Measurements from ENCODE around the gene ZNF385A.

The ZNF385A gene

DNA sequence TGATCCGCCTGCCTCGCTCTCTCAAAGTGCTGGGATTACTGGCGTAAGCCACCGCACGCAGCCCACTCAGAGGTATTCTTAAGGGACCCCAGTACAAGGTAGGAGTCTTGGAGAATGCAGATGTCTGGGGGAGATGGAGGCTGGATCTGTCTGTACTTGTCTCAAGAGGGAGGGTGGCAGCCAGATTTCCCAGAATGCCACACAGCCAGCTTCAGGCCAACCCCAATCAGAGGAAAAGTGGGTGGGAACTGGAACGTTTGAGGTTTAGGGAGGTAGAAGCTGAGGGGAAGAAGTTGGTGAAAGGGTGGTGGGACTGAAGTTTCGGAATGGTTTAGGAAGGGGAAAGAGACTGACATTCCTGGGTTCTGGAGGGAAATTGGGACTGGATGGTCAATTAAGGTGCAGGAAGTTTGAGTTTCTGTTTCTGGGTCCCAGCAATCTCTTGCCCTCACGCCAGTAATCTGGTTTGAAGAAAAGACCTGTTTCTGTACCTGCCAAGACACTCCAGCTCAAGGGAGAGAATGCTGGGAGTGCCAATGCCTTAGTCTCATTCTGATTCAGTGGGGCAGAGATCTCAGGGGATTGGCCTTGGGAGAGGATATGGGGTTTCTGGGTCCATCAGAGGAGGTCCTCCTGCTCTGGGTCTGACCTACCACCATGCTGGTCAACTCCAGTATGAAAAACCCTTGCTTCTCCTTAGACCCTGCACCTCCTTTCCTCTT, 8.1 kb upstream of the ZNF385A start:
- DNase-seq (ENCODE audit: low read depth), result no peak

DNA sequence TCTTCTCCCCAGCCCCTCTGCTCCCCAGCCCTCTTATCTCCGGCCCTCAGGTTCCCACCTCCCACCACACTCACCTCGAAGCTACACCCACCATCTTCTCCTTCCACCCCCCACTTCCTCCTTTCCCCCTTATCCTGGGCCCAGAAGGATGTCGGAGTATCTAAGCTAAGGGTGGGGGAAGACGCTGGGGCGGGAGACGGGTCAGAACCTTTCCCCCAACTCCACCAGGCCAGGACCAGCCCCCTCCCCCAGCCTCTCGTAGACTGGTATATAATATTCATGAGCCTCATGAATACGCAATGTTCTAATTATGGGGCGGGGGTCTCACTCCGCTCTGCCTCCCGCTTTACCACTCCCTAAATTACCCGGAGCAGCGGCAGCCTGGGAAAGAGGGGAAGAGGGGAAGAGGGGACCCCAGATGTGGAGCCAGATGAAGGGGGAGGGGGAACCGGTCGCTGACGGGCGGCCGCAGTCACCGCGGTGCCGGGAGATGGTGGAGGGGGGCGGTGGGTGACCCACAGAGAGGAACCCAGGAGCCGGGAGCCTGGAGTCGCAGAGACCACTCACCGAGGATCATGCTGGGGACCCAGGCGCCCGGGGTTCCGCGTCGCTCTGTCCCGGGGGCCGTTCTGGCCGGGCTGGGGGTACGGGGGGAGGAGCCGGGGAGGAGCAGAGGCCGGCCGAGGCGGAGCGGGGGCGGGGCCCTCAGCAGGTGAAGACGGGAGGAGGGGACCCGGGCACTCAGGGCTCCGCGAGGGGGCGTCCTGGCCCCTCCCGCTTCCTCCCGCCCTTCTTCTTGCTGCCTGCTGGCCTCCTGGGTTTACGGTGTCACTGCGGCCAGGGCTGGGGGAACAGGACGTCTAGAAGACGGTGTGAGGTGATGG, 6.4 kb upstream of the ZNF385A start:
- peak; percentile 41 for DNase-seq (ENCODE audit: low read depth)

DNA sequence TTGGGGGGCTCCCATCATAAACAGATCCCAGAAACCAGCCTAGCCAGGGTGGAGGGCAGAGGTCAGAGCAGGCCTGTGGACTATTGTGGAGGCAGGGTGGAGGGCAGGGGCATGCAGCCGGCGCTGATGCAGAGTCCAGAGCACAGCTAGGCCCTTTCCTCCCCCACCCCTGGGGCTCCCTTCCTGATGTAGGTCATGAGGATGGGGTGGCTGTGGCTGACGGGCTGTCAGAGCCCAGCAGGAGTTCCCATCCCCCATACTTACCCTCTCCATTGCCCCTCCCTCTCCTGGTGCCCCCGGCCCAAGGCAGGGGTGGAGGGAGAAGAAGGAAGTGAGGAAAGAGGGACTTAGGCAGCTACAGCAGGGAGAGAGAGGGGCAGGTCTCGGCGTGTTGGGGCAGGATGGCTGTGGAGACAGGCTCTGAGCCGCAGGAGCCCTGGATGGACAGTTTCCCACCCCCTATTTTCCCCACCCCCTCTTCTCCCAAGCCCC, 5.7 kb upstream of the ZNF385A start:
- DNase-seq (ENCODE audit: low read depth), result no peak

DNA sequence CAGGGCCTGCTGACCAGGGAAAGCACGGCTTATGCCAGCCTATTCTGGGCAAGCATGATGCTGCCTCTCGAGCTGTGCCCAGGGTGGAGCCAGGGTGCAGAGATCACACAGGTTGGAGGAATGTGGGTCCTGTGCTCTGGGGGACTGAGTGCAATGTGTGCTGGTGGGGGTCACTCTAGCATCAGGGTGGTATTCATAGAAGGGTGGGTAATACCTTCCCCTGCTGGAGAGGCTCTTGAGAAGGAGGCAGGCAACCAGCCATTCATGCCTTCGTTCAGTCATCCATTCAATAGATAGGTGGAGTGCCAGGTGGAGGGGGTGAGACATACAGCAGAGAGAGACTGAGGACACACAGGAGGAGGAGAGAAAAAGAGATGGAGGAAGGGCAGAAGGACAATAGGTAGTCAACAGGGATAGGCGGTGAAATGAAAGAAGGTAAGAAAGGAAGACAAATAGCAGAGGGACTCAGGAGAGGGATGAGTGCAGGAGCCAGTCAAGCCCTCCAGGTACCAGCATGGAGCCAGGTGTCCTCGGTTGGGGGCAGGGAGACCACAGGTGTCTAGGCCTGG, 5.2 kb upstream of the ZNF385A start:
- no peak for DNase-seq (ENCODE audit: low read depth)

DNA sequence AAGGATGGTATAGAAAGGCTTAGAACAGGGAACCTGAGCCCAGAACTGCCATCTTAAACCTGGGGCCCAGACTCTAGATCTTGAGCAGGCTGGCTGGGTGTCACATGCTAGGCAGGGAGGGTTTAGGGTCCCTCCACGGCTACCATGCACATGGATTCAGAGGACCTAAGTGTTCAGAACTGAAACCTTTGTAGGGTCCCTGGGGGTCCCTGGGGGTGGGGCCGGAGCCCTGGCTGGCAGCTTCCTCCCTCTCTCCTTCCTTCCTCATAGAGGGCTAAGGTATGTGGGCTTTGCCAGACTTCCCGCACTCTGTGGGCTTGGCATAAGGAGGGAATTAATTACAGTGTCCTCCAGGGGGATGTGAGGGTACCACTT, 4.6 kb upstream of the ZNF385A start:
- no peak for DNase-seq (ENCODE audit: low read depth)

DNA sequence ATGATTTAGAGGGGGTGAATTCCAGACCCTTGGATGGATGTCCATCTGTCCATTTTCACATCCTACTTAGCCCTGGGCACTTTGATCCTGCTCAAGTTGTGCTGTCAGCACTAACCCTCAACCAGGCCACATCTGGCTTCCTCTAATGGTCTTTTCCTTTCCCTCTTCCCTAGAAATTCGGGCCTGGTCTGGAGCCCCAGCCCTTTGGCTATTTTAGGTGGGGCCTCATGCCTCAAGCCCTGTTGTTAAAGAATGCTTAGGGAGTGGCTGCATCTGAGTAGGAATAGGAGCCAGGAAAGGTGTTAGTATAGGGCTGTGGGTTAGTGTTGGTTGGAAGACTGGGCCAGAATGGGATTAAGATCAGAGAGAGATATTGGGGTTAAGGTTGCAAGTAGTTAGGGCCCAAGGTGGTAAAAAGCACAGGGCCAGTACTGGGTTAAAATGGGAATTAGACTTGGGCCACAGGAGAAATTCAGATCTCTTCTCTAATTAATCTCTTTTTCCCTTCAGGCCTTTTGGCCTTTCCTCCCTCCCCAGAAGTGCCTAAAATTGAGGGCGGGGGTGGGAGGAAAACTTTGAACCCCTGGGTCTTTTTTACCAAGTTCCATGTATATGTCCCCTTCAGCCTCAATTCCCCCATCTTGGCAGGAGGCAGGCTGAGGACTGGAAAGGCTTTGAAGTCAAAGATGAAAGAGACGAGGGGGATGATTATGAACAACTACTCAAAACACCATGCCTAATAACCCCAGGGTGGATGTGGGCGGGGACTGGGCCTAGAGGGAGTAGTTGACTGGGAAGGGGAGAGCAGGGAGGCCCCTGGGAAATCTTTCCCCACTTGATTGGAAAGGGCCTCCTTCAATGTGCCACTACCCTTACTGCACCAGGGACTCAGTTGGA, 4.0 kb upstream of the ZNF385A start:
- DNase-seq (ENCODE audit: low read depth), result no peak

DNA sequence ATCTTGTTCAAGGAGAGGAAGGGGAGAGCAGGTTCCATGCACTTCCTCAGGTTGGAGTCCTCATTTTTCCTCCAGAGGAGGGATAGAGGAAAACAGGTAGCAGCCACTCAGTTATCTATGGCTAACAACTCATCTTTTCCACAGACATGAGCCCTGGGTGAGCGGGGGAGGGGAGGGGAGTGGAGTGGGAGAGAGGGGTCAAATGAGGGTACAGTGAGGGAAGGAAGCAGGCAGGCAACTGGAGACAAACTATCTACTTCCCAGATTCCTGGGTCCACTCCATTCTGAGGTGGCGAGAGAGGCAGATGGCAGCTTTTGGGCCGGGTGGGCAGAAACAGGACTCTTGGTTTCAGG, 2.6 kb upstream of the ZNF385A start:
- DNase-seq (ENCODE audit: low read depth), result no peak

DNA sequence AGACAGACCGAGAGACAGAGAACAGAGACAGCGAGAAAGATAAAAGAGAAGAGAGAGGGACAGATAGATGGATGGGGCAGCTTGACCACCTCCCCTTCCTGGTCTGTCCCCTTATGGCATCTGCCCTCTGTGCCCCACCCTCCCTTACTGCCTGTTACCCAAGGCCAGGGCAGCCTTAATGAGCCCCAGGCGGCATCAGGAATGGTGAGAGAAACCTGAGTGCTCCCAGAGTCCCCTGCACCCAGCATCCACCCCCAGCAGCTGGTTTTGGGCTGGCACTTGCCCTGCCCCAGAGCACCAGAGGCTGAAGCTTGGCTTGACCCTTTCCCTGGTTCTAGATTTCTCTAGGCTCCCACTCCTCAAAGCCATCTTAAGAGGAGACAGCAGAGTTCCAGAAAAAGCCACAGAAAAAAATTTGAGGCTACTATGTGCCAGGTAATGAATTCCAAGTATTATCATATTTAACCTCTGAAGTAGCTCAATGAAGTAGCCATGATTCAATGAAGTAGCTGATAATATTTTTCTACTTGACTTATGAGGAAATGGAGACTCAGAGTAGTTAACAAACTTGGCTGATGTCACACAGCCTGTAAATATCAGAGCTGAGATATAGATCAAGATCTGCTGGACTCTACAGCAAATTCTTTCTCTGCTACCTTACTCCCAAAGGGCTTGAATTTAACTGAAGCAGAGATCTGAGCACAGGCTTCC, 2.0 kb upstream of the ZNF385A start:
- no peak for DNase-seq (ENCODE audit: low read depth)

DNA sequence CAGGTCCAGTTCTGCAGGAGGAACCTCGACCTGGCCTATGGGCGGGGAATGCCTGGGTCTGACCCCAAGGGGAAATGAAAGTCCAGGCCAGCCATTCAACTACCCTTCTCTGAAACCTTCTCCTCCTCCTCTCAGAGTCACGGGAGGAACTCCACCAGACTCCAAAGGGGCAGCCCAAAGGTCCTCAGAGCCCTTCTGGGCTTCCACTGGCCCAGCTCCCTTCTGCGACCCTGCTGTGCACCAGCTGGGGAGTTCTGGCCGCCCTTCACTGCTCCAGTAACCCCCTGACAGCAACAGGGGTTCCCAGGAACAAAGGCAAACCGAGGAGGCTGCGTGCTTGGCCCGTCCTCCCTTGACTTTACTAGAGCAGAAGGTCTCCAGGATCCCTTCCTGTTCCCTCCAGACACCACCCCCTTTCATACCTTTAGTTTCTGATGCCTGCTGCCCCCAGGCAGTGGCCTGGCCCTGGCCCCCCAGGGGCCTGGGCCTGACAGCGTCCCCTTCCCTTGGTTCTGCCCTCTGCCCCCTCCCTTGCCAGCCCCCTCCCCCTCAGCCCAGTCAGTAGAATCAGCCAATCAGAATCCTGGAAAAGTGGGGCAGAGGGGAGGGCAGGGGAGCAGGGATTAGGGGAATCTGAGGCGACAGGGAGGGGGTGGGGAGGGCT, 850 bp upstream of the ZNF385A start:
- no peak for DNase-seq (ENCODE audit: low read depth)

DNA sequence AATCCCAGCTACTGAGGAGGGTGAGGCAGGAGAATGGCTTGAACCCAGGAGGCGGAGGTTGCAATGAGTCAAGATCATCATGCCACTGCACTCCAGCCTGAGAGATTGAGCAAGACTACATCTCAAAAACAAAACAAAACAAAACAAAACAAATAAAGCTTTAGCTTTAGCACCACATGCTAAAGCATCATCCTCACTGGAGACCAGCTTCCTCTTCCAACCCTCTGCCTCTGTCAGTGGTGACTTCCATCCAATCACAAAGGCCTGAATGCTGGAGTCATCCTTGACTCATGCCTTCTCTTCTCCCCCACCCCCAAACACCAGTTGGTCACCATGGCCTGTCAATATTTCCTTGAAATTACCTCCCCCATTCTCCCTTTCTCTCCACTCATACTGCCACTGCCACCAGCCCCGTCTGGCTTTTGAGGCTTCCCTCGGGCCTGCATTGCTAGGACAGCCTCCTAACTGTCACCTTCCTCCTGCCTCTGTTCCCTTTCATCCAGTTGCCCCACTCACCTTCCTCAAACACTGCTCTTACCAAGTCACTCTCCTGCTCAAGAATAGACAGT, 1.4 kb downstream of the ZNF385A start:
- no peak for DNase-seq (ENCODE audit: low read depth)

DNA sequence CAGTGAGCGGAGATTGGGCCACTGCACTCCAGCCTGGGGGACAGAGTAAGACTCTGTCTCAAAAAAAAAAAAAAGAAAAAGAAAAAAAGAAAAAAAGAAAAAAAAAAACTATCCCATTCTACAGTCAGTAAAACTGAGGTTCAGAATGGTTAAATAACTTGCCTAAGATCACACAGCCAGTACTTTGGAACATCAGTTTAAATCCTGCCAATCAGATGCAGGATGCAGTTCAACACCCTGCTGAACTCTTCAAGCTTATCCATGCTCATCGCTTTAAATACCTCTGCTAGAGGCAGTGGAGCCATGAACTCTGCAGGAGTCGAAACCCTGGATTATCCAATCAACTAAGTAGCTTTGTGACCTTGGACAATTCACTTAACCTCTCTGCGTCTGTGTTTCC, 3.4 kb downstream of the ZNF385A start:
- no peak for DNase-seq (ENCODE audit: low read depth)

DNA sequence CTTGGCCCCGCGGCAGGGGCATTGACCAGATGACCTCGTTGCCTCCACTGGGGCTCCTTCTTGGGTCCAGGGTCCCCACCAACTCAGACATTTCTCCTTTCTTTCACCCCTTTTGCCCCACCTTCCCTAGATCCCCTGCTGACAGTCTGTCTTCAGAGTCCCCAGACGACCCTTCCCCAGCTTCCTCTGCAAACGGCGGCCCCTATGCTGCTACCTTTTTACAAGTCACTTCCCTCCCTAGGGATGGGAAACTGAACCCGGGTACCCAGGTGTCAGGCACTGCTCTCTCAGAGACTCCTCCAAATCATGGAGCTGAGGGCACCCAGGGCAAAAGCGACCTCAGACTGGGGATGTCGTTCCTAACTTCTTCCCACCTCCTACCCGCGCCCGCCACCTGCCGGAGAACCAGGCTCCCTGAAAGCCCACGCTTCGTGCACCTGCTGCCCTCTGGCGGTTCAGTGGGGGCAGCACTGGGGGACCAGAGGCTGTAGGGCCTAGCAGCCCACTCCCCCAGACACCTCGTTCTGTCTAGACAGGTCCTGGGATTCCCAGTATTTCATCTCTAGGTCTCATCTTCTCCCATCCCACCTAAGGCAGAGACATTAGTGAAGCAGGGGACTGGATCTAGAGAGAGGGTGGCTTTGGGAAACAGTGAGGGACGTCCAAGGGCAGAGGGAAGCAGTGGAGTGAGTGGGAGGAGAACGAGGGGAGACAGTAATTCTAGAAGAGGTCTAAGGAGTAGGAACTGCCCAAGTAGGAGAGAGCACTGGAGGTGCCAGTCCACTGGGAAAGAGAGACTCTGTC, 4.9 kb downstream of the ZNF385A start:
- peak; percentile 64 for DNase-seq (ENCODE audit: low read depth)

DNA sequence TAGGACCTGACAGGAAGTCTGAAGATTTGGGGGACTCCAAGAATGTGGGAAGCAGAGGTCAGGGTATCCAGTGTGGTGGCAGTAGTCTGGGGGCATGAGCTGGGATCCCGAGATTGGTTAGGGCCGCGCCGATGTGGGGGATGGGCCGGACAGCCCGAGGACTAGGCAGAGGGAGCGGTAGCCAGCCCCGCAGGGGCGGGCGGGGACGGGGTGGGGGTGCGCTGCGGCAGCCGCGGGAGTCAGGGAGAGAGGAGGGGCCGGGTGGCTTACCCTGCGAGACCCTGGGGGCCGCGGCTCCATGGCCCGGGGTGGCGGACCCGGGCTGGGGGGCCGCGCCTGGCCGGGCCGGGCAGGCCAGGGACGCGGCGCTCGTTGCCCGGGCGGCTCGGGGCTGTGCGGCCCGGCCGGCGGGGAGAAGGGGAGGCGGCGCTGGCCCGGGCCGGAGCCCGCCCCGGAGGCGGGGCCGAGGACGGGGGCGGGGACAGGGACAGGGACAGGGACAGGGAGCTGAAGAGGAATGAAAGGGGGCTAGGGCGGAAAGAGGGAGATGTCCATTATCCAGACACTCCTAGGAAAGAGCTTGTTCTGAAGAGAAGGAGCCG, 5.6 kb downstream of the ZNF385A start:
- no peak for DNase-seq (ENCODE audit: low read depth)

DNA sequence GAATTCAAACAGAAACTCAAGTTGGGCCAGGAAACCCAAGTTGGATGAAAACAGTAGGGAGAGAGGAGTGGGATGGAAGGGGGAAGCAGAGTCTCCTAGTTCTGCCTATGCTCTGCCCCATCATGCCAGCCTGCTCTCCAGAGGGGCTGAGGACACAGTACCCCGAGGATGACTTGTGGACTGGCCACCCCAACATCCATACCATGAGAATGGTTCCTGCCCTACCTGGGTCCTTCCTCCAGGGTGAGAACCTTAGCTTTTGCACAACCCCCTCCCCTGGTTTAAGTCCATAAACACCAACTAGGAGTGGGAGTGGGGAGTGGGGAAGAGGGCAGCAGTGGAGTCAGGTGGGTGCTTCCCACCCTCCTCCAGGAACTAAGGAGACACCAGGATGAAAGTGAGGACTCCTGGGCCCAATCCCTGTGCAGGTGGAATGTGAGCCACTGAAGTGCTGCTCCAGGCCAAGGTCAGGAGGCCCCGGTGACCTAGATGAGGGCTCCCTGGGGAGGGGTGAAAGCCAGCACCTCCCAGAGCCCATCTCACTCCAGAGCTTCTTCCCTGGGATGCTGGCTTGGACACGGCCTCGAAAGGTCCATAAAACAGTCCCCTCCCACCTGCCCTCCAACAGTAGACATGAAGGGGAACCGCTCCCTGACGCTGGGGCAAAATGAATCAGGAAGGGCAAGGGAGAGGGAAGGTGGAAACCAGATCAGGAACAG, 6.6 kb downstream of the ZNF385A start:
- no peak for DNase-seq (ENCODE audit: low read depth)

DNA sequence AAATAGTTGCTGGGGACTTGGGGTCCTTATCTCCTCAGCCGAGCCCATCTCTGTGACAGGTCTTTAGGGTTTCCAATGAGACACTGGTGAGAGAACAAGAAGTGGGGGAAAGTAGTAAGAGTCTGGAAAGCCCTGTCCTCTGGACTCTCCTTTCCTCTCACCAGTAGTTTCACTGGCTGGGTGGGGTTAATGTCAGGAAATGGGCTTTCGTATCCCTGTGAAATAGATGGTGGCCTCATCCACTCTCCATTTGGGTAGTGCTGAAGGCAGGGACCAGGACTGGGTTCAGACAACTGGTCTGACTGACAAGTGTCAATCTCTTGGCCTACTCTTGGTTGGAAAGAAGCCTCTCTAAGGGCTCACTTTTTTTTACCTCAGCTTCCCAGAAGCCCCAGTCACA, 7.5 kb downstream of the ZNF385A start:
- no peak for DNase-seq (ENCODE audit: low read depth)

DNA sequence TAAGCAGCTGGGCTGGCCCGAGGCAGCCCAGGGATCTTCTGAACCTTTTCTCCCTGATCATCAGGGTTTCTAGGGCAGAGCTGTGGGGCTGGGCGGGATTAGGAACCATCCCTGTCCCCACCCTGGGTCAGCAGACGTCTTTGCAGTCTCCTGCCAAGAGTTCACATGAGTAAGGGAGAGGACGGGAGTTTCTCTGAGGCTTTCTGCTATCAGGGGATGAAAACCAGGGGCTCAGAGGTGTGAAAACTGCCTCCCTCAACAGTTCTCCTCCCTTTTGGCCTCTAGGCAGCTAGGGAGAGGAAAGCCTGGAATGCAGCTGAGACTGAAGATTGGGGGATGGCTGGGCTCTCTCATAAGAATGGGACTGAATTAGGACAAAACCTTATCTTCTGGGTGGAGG, 7.9 kb downstream of the ZNF385A start:
- no peak for DNase-seq (ENCODE audit: low read depth)

DNA sequence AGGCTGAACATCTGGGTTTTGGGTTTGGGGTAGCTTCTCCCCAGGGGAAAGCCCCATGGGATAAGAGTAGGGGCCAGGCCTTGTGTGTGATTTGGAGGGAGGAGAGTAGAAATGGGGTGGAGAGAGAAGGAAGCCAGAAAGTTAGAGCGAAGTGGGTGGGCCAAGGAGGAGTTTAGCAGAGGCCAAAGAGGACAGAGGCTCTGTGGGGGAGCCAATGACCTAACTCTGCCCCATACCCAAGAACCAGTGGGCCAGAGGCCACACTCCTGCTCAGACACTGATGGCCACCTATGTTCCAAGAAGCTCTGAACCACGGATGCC, 9.3 kb downstream of the ZNF385A start:
- DNase-seq (ENCODE audit: low read depth), result no peak

DNA sequence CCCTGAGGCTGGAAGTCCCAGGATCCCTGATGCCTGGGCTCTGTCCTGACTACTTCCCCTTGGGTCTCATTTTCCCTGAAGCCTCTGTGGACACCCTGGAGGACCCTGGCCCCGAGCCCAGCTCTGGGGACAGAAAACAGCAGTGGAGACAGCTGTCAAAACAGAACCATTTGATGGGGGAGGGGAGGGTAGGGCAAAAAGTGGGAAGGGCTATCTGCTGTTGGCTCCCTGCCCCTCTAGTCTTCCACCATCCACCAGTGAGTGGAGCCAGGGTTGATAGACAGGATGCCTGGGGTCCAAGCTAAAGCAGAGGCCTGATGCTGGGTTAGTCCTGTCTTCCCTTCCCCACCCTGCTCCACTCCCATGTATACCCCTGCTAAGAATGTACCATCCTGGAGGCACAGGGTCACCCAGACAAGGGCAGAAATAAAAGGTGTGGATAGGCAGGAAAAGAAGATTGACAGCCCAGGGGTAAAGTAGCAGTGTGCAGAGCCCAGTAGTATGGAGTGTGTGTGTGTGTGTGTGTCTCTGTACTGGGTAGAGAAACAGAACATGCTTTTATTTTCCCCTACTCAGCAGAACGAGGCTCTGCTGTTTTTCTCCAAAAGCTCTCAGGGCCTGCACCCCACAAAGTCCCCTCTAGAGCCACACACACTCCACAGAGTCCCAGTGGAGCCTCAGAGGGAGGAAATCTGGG, 9.8 kb downstream of the ZNF385A start:
- no peak for DNase-seq (ENCODE audit: low read depth)
